Spleen (tissue), 7 donors: ENCODE results near the gene TRPV4.

ENCODE experiments used
- CTCF ChIP-seq, 11 experiments: fragments of 200-600 bp in 7 of 11; fragments of 450-650 bp in 4 of 11; sonication (generic) in 4 of 11; IDR thresholded peaks in 8 of 11; conservative IDR thresholded peaks in 3 of 11; 1 replicate in 7 of 11; 2 replicates in 4 of 11; pipeline versions ENCODE4 v1.4.0 to v1.8.0; 2016 to 2021; ENCODE audit warnings: antibody characterized with exemption in 11 of 11, inconsistent platforms in 4 of 11, mild to moderate bottlenecking in 1 of 11
- POLR2A ChIP-seq, 3 donors: fragments of 450-650 bp; IDR thresholded peaks; one replicate each; pipeline ENCODE4 v1.5.1; 2017; ENCODE audit warnings: antibody characterized with exemption in 3 of 3, mild to moderate bottlenecking in 1 of 3
- POLR2AphosphoS5 ChIP-seq, 3 donors: sonication (generic); formaldehyde crosslinking; IDR thresholded peaks; one replicate each; pipeline ENCODE4 v1.5.1; 2017; ENCODE audit warnings: antibody characterized with exemption in 3 of 3
- donor health status: DM: no; HTN: no; CAD: no; lungs with moderate emphysema.
- donor health status: DM: no; HTN: no; CAD: no.
- donor health status: DM: no; HTN: no; CAD: no.

GRCh38 chr12:109760930-109761921 is 72.0 kb downstream of the TRPV4 start:
- TF ChIP-seq POLR2A (IDR thresholded peaks at IDR 0.05) (no peak), POLR2AphosphoS5 (IDR thresholded peaks at IDR 0.05) (no peak), CTCF (IDR thresholded peaks at IDR 0.05 in 8 of 11, conservative IDR thresholded peaks at IDR 0.05 in 3 of 11) (no peak)
